TTC549 (cell line): Measurements from ENCODE around the gene RGS17.
"Not testable (repeated sequence)": the region's sequence is repeated elsewhere in the genome, so short reads cannot be mapped to it uniquely, and the experiment has no call there.

Experiments
- FAIRE-seq: peaks from 2 replicates; lab custom pipeline; 2012; peaks lifted over from hg19 to GRCh38; lab: Jason Lieb, UNC

RGS17 gene

GRCh38 chr6:152982904-152983636 is 148.0 kb downstream of the RGS17 start, which contains the start of gene FBXO5:
Gene FBXO5 (minus strand): TSS chr6:152983041. CDS start chr6:152982959, 82 bp downstream.
- FAIRE-seq, result peak; percentile 88

GRCh38 chr6:152981989-152982903 is 148.8 kb downstream of the RGS17 start:
- no peak for FAIRE-seq

- FAIRE-seq, result no peak
These were observed 149.9 kb downstream of the RGS17 start for GRCh38 chr6:152981219-152981618.

GRCh38 chr6:152980656-152981055 is 150.4 kb downstream of the RGS17 start:
- no peak for FAIRE-seq

- FAIRE-seq, result no peak
These were observed 152.0 kb downstream of the RGS17 start for GRCh38 chr6:152979116-152979515.

- FAIRE-seq, result no peak
These were observed 153.0 kb downstream of the RGS17 start for GRCh38 chr6:152978058-152978457.

GRCh38 chr6:152977556-152977955 is 153.5 kb downstream of the RGS17 start:
- FAIRE-seq, result no peak

- no peak for FAIRE-seq
These were observed 154.3 kb downstream of the RGS17 start for GRCh38 chr6:152976749-152977148.

GRCh38 chr6:152975204-152975915 is 155.7 kb downstream of the RGS17 start:
- FAIRE-seq, result no peak

GRCh38 chr6:152973916-152974315 is 157.2 kb downstream of the RGS17 start:
- FAIRE-seq, result no peak

- FAIRE-seq, result no peak
These were observed 161.2 kb downstream of the RGS17 start for GRCh38 chr6:152969688-152970418.

- FAIRE-seq, result not testable (repeated sequence)
These were observed 164.8 kb downstream of the RGS17 start for GRCh38 chr6:152966168-152966894.

GRCh38 chr6:152959333-152959732 is 171.7 kb downstream of the RGS17 start:
- FAIRE-seq, result no peak

GRCh38 chr6:152957796-152958195 is 173.3 kb downstream of the RGS17 start:
- FAIRE-seq, result no peak
